ENCODE results near the gene C14orf119.

DNA sequence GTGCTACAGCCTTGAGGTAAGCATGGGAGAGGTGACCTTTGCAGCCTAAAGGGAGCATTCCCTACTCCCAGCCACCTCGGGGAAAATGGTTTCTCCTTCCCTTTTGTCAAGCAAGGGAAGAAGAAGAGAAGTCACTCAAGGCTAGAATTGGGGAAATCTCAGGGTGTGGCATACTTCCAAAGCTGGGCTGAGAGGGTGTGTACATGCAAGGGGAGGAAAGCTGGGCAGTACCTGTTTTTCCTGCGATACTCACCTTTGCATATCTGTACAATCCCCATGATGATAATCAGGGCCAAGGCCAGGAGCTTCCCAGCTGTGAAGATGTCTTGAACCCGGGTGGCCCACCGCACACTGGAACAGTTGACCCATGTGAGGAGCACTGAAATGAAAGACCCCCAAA, 47.5 kb downstream of the C14orf119 start:
- TF ChIP-seq, protein P1, sequence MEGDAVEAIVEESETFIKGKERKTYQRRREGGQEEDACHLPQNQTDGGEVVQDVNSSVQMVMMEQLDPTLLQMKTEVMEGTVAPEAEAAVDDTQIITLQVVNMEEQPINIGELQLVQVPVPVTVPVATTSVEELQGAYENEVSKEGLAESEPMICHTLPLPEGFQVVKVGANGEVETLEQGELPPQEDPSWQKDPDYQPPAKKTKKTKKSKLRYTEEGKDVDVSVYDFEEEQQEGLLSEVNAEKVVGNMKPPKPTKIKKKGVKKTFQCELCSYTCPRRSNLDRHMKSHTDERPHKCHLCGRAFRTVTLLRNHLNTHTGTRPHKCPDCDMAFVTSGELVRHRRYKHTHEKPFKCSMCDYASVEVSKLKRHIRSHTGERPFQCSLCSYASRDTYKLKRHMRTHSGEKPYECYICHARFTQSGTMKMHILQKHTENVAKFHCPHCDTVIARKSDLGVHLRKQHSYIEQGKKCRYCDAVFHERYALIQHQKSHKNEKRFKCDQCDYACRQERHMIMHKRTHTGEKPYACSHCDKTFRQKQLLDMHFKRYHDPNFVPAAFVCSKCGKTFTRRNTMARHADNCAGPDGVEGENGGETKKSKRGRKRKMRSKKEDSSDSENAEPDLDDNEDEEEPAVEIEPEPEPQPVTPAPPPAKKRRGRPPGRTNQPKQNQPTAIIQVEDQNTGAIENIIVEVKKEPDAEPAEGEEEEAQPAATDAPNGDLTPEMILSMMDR (IDR thresholded peaks at IDR 0.05; ENCODE audit: low read depth, low read length, poor library complexity, severe bottlenecking), result no peak
- no peak for TF ChIP-seq EZH2phosphoT487 (IDR thresholded peaks at IDR 0.05; ENCODE audit: borderline replicate concordance, low read length)
